Activated CD4-positive, alpha-beta T cell treated with anti-CD3 and anti-CD28 coated beads, Interleukin-2, amount 10 ng/mL, durations not matched to agents 7 days and 5 days (primary cell): ENCODE results near the gene EFEMP2. TPM values are rescaled to one million over a fixed set of nuclear protein-coding genes. Genes with fewer than 3 reads are reported as not detected.
"Not testable (repeated sequence)": the region's sequence is repeated elsewhere in the genome, so short reads cannot be mapped to it uniquely, and the experiment has no call there.

Experiments used
- CTCF ChIA-PET: fragments of 350-600 bp; sonication (Branson Sonifier 250); formaldehyde crosslinking; loops from one replicate; lab custom pipeline; 2021; ENCODE audit warnings: antibody characterized with exemption; lab: Charles Lee
- POLR2A ChIA-PET: fragments of 350-600 bp; sonication (Branson Sonifier 250); formaldehyde crosslinking; loops from one replicate; lab custom pipeline; 2021; ENCODE audit warnings: antibody characterized with exemption; lab: Charles Lee
- DNase-seq: peaks from one replicate; pipeline ENCODE4 v3.0.0-alpha.2; 2020
- H3K27ac Mint-ChIP-seq: one replicate; pipeline ENCODE4 v1.8.0; 2021; ENCODE audit warnings: mild to moderate bottlenecking, moderate library complexity, mixed read lengths
- H3K27me3 Mint-ChIP-seq: one replicate; pipeline ENCODE4 v1.8.0; 2021; ENCODE audit warnings: mixed read lengths
- H3K36me3 Mint-ChIP-seq: one replicate; pipeline ENCODE4 v1.8.0; 2021; ENCODE audit warnings: low read depth, mixed read lengths
- H3K4me1 Mint-ChIP-seq: one replicate; pipeline ENCODE4 v1.8.0; 2021; ENCODE audit warnings: mixed read lengths
- H3K4me3 Mint-ChIP-seq: one replicate; pipeline ENCODE4 v1.8.0; 2021; ENCODE audit warnings: mild to moderate bottlenecking, moderate library complexity, mixed read lengths
- H3K9me3 Mint-ChIP-seq: one replicate; pipeline ENCODE4 v1.8.0; 2021; ENCODE audit warnings: mixed read lengths
- total RNA-seq, 2 experiments: library from RNA; stranded (reverse); gene quantifications; one replicate each; pipeline ENCODE4 v1.2.3, GENCODE V29; 2021

EFEMP2 gene
- total RNA-seq, 2 experiments from 2014 or later, result 9.0 to 9.7 TPM

- H3K27me3 Mint-ChIP-seq, result no peaks in the 10 kb centered on the region
- DNase-seq, result no peak
- no peaks in the 10 kb centered on the region for H3K9me3 Mint-ChIP-seq
- H3K27ac Mint-ChIP-seq, result no peak overlapping the region
- H3K4me1 Mint-ChIP-seq, result peaks cover 36% of the 10 kb centered on the region
- peaks cover 60% of the 10 kb centered on the region for H3K36me3 Mint-ChIP-seq
- H3K4me3 Mint-ChIP-seq, result peak overlapping the region; percentile 32
- ChIA-PET POLR2A (no interaction called here), CTCF (interaction anchor here (0.7 to 1.7 kb wide), 2 partner anchors 142 to 284 kb away, joined by 3 to 5 read pairs; partner anchors contain the start of genes KAT5 and ZNRD2)
Measured at GRCh38 chr11:65854161-65854592, 18.4 kb downstream of the EFEMP2 start.

DNA sequence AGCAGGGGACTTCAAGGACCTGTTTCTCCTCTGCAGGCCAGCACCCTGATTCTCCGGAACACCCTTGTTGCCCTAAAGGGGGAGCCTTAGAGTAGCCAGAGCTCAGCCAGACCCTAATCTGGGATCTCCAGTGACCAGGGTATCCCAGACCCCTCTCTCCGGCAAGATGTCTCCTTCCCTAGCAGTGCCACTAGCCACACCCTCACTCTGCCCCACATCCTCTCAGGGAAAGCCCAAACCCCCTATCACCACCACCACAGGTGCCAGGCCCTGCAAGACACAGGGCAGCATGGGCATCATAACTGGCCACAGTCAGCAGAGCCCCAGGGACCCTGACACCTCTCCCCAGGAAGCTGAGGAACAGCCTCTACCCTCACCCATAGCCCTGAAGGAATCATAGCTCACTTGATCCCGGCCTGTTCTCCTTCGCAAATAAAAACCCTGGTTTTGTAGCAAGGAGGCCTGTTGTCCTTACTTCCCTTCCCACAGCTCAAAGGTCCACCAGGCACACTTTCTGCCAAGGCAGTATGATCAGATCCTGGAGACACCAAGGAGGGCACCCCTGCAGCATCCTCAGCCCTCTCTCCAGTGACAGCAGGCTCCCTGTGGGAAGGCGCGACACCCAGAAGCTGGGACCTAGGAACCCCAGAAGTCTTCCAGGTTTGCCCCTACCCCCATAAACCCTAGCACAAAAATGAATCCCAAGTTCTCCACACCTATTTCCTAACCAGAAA, 19.2 kb downstream of the EFEMP2 start:
- Mint-ChIP-seq H3K36me3 (peaks cover 60% of the 10 kb centered on the region), H3K4me1 (peaks cover 36% of the 10 kb centered on the region), H3K27me3 (no peaks in the 10 kb centered on the region), H3K27ac (no peak overlapping the region), H3K9me3 (no peaks in the 10 kb centered on the region), H3K4me3 (peak overlapping the region; percentile 25)
- DNase-seq, result no peak
- CTCF ChIA-PET, result interaction anchor here (0.5 to 5.8 kb wide), 8 partner anchors 7 to 369 kb away, joined by 3 to 50 read pairs (median 5); partner anchors contain the start of genes CFL1, FIBP, KAT5 and MUS81
- POLR2A ChIA-PET, result no interaction called here

GRCh38 chr11:65852508-65853245, 19.9 kb downstream of the EFEMP2 start:
- Mint-ChIP-seq H3K27ac (no peak overlapping the region), H3K36me3 (peaks cover 60% of the 10 kb centered on the region), H3K9me3 (no peaks in the 10 kb centered on the region), H3K27me3 (no peaks in the 10 kb centered on the region), H3K4me3 (no peak overlapping the region), H3K4me1 (peaks cover 34% of the 10 kb centered on the region)
- ChIA-PET CTCF (interaction anchor here (1.1 to 5.8 kb wide), 9 partner anchors 8 to 140 kb away, joined by 3 to 50 read pairs (median 7); partner anchors contain the start of genes CFL1, FIBP, KAT5 and MUS81), POLR2A (no interaction called here)
- DNase-seq, result no peak

DNA sequence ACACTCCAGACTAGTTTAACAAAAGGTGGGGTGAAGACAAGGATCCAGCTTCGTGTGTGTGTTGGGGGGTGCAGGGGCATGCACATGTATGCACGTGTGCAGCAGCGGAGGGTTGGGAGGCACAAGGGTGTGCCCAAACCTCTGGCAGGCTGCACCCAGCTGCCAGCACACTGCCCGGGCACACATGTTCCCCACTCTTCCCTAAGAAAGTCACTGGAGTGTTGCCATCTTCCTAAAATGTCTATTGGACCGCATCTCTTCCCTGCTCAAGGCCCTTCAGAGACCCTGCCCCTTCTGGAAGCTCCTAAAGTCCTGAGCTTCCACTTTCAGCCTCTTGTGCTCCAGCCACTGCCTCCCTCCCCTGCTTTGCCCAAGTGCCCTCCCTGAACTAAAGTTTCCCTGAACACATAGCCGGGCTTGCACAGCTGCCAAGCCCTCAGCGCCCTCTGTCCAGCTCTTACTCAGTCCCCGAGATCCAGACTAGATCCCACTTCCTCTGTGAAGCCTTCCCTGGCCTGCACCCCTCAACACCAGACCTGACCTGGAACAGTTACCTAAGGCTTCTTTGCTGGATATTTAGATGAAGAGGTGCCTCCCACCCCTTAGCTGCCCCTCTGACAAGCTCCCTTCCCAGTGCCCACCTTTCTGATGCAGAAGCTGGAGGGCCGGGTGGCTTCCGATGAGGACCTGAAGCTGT, 20.6 kb downstream of the EFEMP2 start:
- Mint-ChIP-seq H3K27ac (peak overlapping the region; percentile 55), H3K9me3 (no peaks in the 10 kb centered on the region), H3K27me3 (no peaks in the 10 kb centered on the region), H3K4me3 (no peak overlapping the region), H3K4me1 (peaks cover 34% of the 10 kb centered on the region), H3K36me3 (peaks cover 59% of the 10 kb centered on the region)
- CTCF ChIA-PET, result interaction anchor here (0.9 to 5.8 kb wide), 13 partner anchors 9 to 140 kb away, joined by 3 to 50 read pairs (median 7); partner anchors contain the start of genes CCDC85B, CFL1, FIBP and KAT5
- POLR2A ChIA-PET, result no interaction called here
- DNase-seq, result no peak

- H3K4me1 Mint-ChIP-seq, result peaks cover 26% of the 10 kb centered on the region
- no peak overlapping the region for H3K4me3 Mint-ChIP-seq
- DNase-seq, result no peak
- H3K27ac Mint-ChIP-seq, result peak overlapping the region; percentile 55
- no peaks in the 10 kb centered on the region for H3K9me3 Mint-ChIP-seq
- peaks cover 51% of the 10 kb centered on the region for H3K36me3 Mint-ChIP-seq
- H3K27me3 Mint-ChIP-seq, result no peaks in the 10 kb centered on the region
- ChIA-PET POLR2A (no interaction called here), CTCF (interaction anchor here (0.6 to 5.8 kb wide), 11 partner anchors 9 to 139 kb away, joined by 3 to 50 read pairs (median 7); partner anchors contain the start of genes CCDC85B, CFL1, FIBP and KAT5)
Measured at GRCh38 chr11:65851083-65851579, 21.5 kb downstream of the EFEMP2 start.

- H3K4me3 Mint-ChIP-seq, result no peak overlapping the region
- no peaks in the 10 kb centered on the region for H3K27me3 Mint-ChIP-seq
- POLR2A ChIA-PET, result interaction anchor here (0.6 kb wide), 1 partner anchor 598 kb away, joined by 4 read pairs; no protein-coding TSS in a partner anchor
- CTCF ChIA-PET, result interaction anchor here (0.6 to 5.8 kb wide), 14 partner anchors 8 to 139 kb away, joined by 3 to 50 read pairs (median 6); partner anchors contain the start of genes CCDC85B, CFL1, FIBP and KAT5
- peak overlapping the region; percentile 54 for H3K27ac Mint-ChIP-seq
- peaks cover 44% of the 10 kb centered on the region for H3K36me3 Mint-ChIP-seq
- H3K4me1 Mint-ChIP-seq, result peaks cover 19% of the 10 kb centered on the region
- DNase-seq, result no peak
- H3K9me3 Mint-ChIP-seq, result no peaks in the 10 kb centered on the region
Measured at GRCh38 chr11:65850217-65851082, 22.1 kb downstream of the EFEMP2 start.

GRCh38 chr11:65849771-65850216, 22.8 kb downstream of the EFEMP2 start:
- POLR2A ChIA-PET, result interaction anchor here (0.6 kb wide), 1 partner anchor 9 kb away, joined by 3 read pairs; no protein-coding TSS in a partner anchor
- Mint-ChIP-seq H3K36me3 (peaks cover 39% of the 10 kb centered on the region), H3K9me3 (no peaks in the 10 kb centered on the region), H3K27me3 (no peaks in the 10 kb centered on the region), H3K27ac (no peak overlapping the region), H3K4me1 (peaks cover 15% of the 10 kb centered on the region), H3K4me3 (no peak overlapping the region)
- CTCF ChIA-PET, result interaction anchor here (0.7 to 5.8 kb wide), 10 partner anchors 10 to 138 kb away, joined by 3 to 50 read pairs (median 5); partner anchors contain the start of genes CCDC85B, CFL1, FIBP and KAT5
- no peak for DNase-seq

- Mint-ChIP-seq H3K36me3 (peaks cover 35% of the 10 kb centered on the region), H3K27ac (no peak overlapping the region), H3K27me3 (no peaks in the 10 kb centered on the region), H3K4me1 (peaks cover 11% of the 10 kb centered on the region), H3K9me3 (no peaks in the 10 kb centered on the region), H3K4me3 (no peak overlapping the region)
- ChIA-PET POLR2A (interaction anchor here (0.6 kb wide), 2 partner anchors 9 to 122 kb away, joined by 3 read pairs; no protein-coding TSS in a partner anchor), CTCF (interaction anchor here (0.7 to 5.8 kb wide), 11 partner anchors 9 to 138 kb away, joined by 3 to 50 read pairs (median 5); partner anchors contain the start of genes CCDC85B, CFL1, FIBP and KAT5)
- DNase-seq, result no peak
Measured at GRCh38 chr11:65849366-65849765, 23.2 kb downstream of the EFEMP2 start.

- CTCF ChIA-PET, result interaction anchor here (0.5 to 5.8 kb wide), 10 partner anchors 10 to 141 kb away, joined by 3 to 50 read pairs (median 4); partner anchors contain the start of genes CCDC85B, CFL1, CTSW and FIBP
- not testable (repeated sequence) for H3K27ac Mint-ChIP-seq, H3K4me1 Mint-ChIP-seq, H3K9me3 Mint-ChIP-seq, H3K27me3 Mint-ChIP-seq, H3K4me3 Mint-ChIP-seq, DNase-seq
- POLR2A ChIA-PET, result interaction anchor here (0.6 kb wide), 1 partner anchor 121 kb away, joined by 3 read pairs; no protein-coding TSS in a partner anchor
- H3K36me3 Mint-ChIP-seq, result peaks cover 28% of the 10 kb centered on the region
Measured at GRCh38 chr11:65848693-65849092, 23.9 kb downstream of the EFEMP2 start.

DNA sequence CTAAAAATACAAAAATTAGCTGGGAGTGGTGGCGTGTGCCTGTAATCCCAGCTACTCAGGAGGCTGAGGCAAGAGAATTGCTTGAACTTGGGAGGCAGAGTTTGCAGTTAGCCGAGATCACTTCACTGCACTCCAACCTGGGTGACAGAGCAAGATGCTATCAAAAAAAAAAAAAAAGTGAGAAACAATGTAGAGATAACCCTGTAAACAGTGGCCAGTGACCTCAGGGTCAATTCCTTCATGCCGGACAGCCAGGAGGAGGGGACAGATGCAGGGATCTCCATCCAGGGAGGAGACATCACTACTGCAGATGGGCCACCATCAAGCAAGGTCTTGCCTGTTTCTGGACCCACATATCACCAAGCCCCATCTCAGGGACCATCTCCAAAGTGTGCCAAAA, 24.9 kb downstream of the EFEMP2 start:
- H3K9me3 Mint-ChIP-seq, result no peaks in the 10 kb centered on the region
- H3K36me3 Mint-ChIP-seq, result peaks cover 18% of the 10 kb centered on the region
- CTCF ChIA-PET, result interaction anchor here (0.9 to 5.8 kb wide), 6 partner anchors 11 to 136 kb away, joined by 4 to 50 read pairs (median 13); partner anchors contain the start of genes CCDC85B, CFL1, FIBP and KAT5
- no peak for DNase-seq
- no peak overlapping the region for H3K4me3 Mint-ChIP-seq
- no peaks in the 10 kb centered on the region for H3K27me3 Mint-ChIP-seq
- no peak overlapping the region for H3K27ac Mint-ChIP-seq
- no peaks in the 10 kb centered on the region for H3K4me1 Mint-ChIP-seq
- POLR2A ChIA-PET, result no interaction called here
